K562 (cell line): ENCODE data around the gene SIRT2. TPM values are rescaled to one million over a fixed set of nuclear protein-coding genes. Genes with fewer than 3 reads are reported as not detected.

Source experiments
- ATAC-seq: fragments of 200-7000 bp; cut with Tn5 transposase; 3 replicates; pipeline ENCODE4 v1.9.1; 2020; ENCODE audit warnings: moderate library complexity
- BruUV-seq: library from RNA; stranded (reverse); fragments of 400-500 nt; replicated peaks from 2 replicates; lab custom pipeline; 2021; lab: Mats Ljungman, UMichigan
- CTCF ChIA-PET: fragments of 300-600 bp; formaldehyde crosslinking; extraction: SDS; loops from one replicate; lab custom pipeline; 2021; ENCODE audit warnings: low intra/inter-chr PET ratio; lab: Yijun Ruan, JAX
- POLR2A ChIA-PET: fragments of 300-600, 350-650 bp; sonication (Branson Sonifier 250); formaldehyde crosslinking; extraction: SDS; loops from one replicate; lab custom pipeline; 2021; ENCODE audit warnings: antibody characterized with exemption, inconsistent platforms; lab: Yijun Ruan, JAX
- DNase-seq, 4 experiments: peaks; one replicate each; pipeline versions ENCODE4 v3.0.0 to v3.0.0-alpha.2; 2011 to 2018; ENCODE audit warnings: low spot score in 3 of 4, mixed read lengths in 3 of 4; ENCODE audit errors: extremely low read depth in 1 of 4
- FAIRE-seq: peaks from 2 replicates; lab custom pipeline; 2011; peaks lifted over from hg19 to GRCh38; lab: Jason Lieb, UNC
- H2AFZ ChIP-seq: 2 replicates; pipeline ENCODE4 v1.6.0; 2011; ENCODE audit warnings: low read depth, low read length, control low read depth, inconsistent platforms
- H3K27ac ChIP-seq: fragments of 200-600 bp; 3 replicates; pipeline ENCODE4 v1.8.0; 2011; ENCODE audit warnings: low read depth, mild to moderate bottlenecking, control low read depth, inconsistent platforms, low read length, moderate library complexity, mixed read lengths; ENCODE audit errors: extremely low read depth
- H3K27me3 ChIP-seq, 2 experiments: fragments of 300-600 bp in 1 of 2; 2 replicates in 1 of 2; 3 replicates in 1 of 2; pipeline versions ENCODE4 v1.6.0 to v1.8.0; 2011; ENCODE audit warnings: inconsistent platforms in 2 of 2, low read length in 2 of 2, mild to moderate bottlenecking in 1 of 2, mixed read lengths in 1 of 2, moderate library complexity in 1 of 2; ENCODE audit not compliant: control insufficient read depth in 2 of 2, insufficient read depth in 2 of 2
- H3K36me3 ChIP-seq: fragments of 300-600 bp; 3 replicates; pipeline ENCODE4 v1.8.0; 2011; ENCODE audit warnings: mild to moderate bottlenecking, low read length, inconsistent platforms; ENCODE audit not compliant: control insufficient read depth, insufficient read depth
- H3K4me1 ChIP-seq, 2 experiments: fragments of 200-600 bp in 1 of 2; replicated peaks in 1 of 2; 2 replicates in 1 of 2; 3 replicates in 1 of 2; pipeline versions ENCODE4 v1.5.1 to v1.8.0; 2011; ENCODE audit warnings: inconsistent platforms in 2 of 2, low read length in 2 of 2, mild to moderate bottlenecking in 1 of 2, mixed read lengths in 1 of 2, moderate library complexity in 1 of 2; ENCODE audit not compliant: control insufficient read depth in 2 of 2, insufficient read depth in 2 of 2
- H3K4me2 ChIP-seq: 2 replicates; pipeline ENCODE4 v1.6.1; 2011; ENCODE audit warnings: low read length, control low read depth, inconsistent platforms, mixed read lengths; ENCODE audit not compliant: insufficient read depth
- H3K4me3 ChIP-seq: fragments of 200-600 bp; sonication (generic), shearing (Covaris generic); 2 replicates; pipeline ENCODE4 v1.5.1; 2016; ENCODE audit warnings: control low read depth, inconsistent platforms
- H3K79me2 ChIP-seq: fragments of 200-600 bp; 3 replicates; pipeline ENCODE4 v1.8.0; 2011; ENCODE audit warnings: low read length, inconsistent platforms; ENCODE audit not compliant: control insufficient read depth, insufficient read depth
- H3K9ac ChIP-seq, 2 experiments: 2 replicates each; pipeline versions ENCODE4 v1.6.0 to v1.6.1; 2011; ENCODE audit warnings: low read depth in 2 of 2, low read length in 2 of 2, control low read depth in 1 of 2, inconsistent platforms in 1 of 2, mild to moderate bottlenecking in 1 of 2, mixed read lengths in 1 of 2; ENCODE audit not compliant: insufficient read depth in 1 of 2
- H3K9me1 ChIP-seq: one replicate; pipeline ENCODE4 v1.6.0; 2011; ENCODE audit warnings: inconsistent platforms, mild to moderate bottlenecking, low read length, moderate library complexity; ENCODE audit not compliant: control insufficient read depth, insufficient read depth
- H3K9me3 ChIP-seq: replicated peaks from 2 replicates; pipeline ENCODE4 v1.5.1; 2011; ENCODE audit warnings: low read depth, low read length, inconsistent platforms; ENCODE audit not compliant: control insufficient read depth, insufficient read depth
- H4K20me1 ChIP-seq: replicated peaks from 2 replicates; pipeline ENCODE4 v1.6.1; 2011; ENCODE audit warnings: low read length, inconsistent platforms, mixed read lengths; ENCODE audit not compliant: control insufficient read depth, insufficient read depth
- CHD1 ChIP-seq: fragments of 200-600 bp; sonication (generic); IDR thresholded peaks from one replicate; pipeline ENCODE4 v1.6.1; 2012; ENCODE audit warnings: mild to moderate bottlenecking, moderate library complexity, low read length, inconsistent platforms
- ETS2 ChIP-seq: IDR thresholded peaks from 2 replicates; pipeline ENCODE4 v1.6.1; 2016; ENCODE audit warnings: borderline replicate concordance, missing genetic modification characterization, mild to moderate bottlenecking, moderate library complexity, missing compliant biosample characterization; ENCODE audit not compliant: poor library complexity, severe bottlenecking
- KAT7 ChIP-seq: sonication (generic); formaldehyde crosslinking; IDR thresholded peaks from 2 replicates; pipeline ENCODE4 v1.8.0; 2022; ENCODE audit warnings: missing genetic modification reagents, mild to moderate bottlenecking, borderline replicate concordance
- POLR3G ChIP-seq: IDR thresholded peaks from 2 replicates; pipeline ENCODE4 v1.6.1; 2011; ENCODE audit not compliant: insufficient read length, insufficient replicate concordance; ENCODE audit errors: extremely low read depth
- PRMT5 ChIP-seq: sonication (generic); formaldehyde crosslinking; IDR thresholded peaks from 2 replicates; pipeline ENCODE4 v1.5.0; 2020; ENCODE audit warnings: missing genetic modification reagents
- RBBP5 ChIP-seq: fragments of 200-600 bp; sonication (generic); IDR thresholded peaks from 2 replicates; pipeline ENCODE4 v1.6.1; 2012; ENCODE audit warnings: borderline replicate concordance, mild to moderate bottlenecking, low read length, control low read depth, inconsistent platforms; ENCODE audit not compliant: insufficient read depth, poor library complexity, severe bottlenecking
- SNIP1 ChIP-seq: fragments of 450-650 bp; IDR thresholded peaks from 2 replicates; pipeline ENCODE4 v1.7.1; 2017; ENCODE audit warnings: low read depth, mild to moderate bottlenecking
- STAT5A ChIP-seq: IDR thresholded peaks from 2 replicates; pipeline ENCODE4 v1.6.1; 2012; ENCODE audit warnings: low read length, inconsistent platforms, borderline replicate concordance
- ZC3H8 ChIP-seq: fragments of 450-650 bp; IDR thresholded peaks from 2 replicates; pipeline ENCODE4 v1.6.1; 2017
- ZFP1 ChIP-seq: fragments of 450-650 bp; formaldehyde crosslinking; IDR thresholded peaks from 2 replicates; pipeline ENCODE4 v1.4.0; 2020; ENCODE audit warnings: mild to moderate bottlenecking, mixed read lengths
- ZNF280B ChIP-seq: fragments of 250-450 bp; sonication (Bioruptor Pico); IDR thresholded peaks from 2 replicates; pipeline ENCODE4 v1.5.1; 2021; ENCODE audit warnings: mild to moderate bottlenecking
- ZNF41 ChIP-seq: fragments of 250-450 bp; sonication (Bioruptor Pico); conservative IDR thresholded peaks from 2 replicates; pipeline ENCODE4 v1.4.0; 2020; ENCODE audit warnings: mild to moderate bottlenecking
- WGBS: fragments of 100-300 bp; shearing (Covaris generic); methylation state at CpG from one replicate; pipeline ENCODE4 v1.1.6; 2016; ENCODE audit warnings: low coverage, mixed read lengths; ENCODE audit not compliant: insufficient coverage; ENCODE audit errors: missing lambda C conversion rate; 5-methylcytosine and 5-hydroxymethylcytosine counted together
- in situ Hi-C: fragments of 300-500 bp; cut with MboI; formaldehyde crosslinking; loops from 4 replicates; pipeline ENCODE4 v1.15.0; 2018; ENCODE audit warnings: inconsistent platforms, mixed read lengths
- intact Hi-C: fragments of 100-400 bp; cut with micrococcal nuclease; formaldehyde crosslinking; loops from 2 replicates; pipeline ENCODE4 v1.14.2; 2022
- polyA plus RNA-seq, 8 experiments: library from polyadenylated mRNA; depleted of rRNA in 4 of 8; stranded (reverse) in 5 of 8; unstranded in 3 of 8; fragments of >200 nt; fragmentation: Nextera tagmentation in 2 of 8; fragmentation: Illumina TruSeq in 1 of 8; extraction: Ambion mirVana in 2 of 8; extraction: Trizol in 1 of 8; gene quantifications; 2 replicates each; pipeline versions ENCODE4 v1.2.1 to v1.2.3, GENCODE V29; 2011 to 2014; ENCODE audit warnings: inconsistent platforms in 1 of 8, missing spikeins in 1 of 8
- total RNA-seq, 7 experiments: library from RNA; depleted of rRNA in 6 of 7; stranded (reverse); fragments of >200 nt in 6 of 7; fragmentation: Illumina TruSeq in 2 of 7; extraction: Trizol in 2 of 7; gene quantifications; 2 replicates each; pipeline versions ENCODE4 v1.2.1 to v1.2.3, GENCODE V29; 2011 to 2021; ENCODE audit warnings: low replicate concordance in 1 of 7

SIRT2 gene
- total and polyA plus RNA-seq, 9 of the 15 experiments (the other 6 are each of a cell fraction or from before 2014, with no cell fraction given): 2.3 to 35.2 (median 22.9) TPM

DNA sequence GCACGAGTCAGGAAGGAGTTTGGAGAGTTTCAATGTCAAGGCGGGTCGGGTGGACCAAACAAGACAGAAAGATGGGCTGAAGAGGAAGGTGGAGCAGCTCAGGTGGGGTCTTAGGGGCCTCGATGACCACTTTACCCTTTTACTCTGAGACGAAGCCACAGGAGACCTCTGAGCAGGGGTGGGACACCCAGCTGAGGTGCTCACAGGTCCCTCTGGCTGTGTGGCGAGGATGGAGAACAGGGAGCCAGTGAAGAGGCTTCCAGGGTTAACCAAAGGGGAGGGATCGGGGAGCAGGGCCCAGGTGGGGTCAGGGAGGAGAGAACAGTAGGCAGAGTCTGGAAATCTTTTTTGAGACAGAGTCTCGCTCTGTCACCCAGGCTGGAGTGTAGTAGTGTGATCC, 14.5 kb upstream of the SIRT2 start:
- POLR2A ChIA-PET: interaction anchor here (0.6 to 0.7 kb wide), 2 partner anchors 26 to 459 kb away, joined by 3 read pairs; no protein-coding TSS in a partner anchor
- no peak overlapping the region for H3K27ac ChIP-seq
- no TSS peak for BruUV-seq
- peaks cover 0 to 47% of the 10 kb centered on the region in 2 experiments; a peak in 3 of 5 replicates for H3K4me1 ChIP-seq
- H3K36me3 ChIP-seq: no peaks in the 10 kb centered on the region; the same call in 2 of the 3 replicates
- H3K9me3 ChIP-seq: no peaks in the 10 kb centered on the region
- H3K9ac ChIP-seq: no peak overlapping the region
- no peaks in the 10 kb centered on the region for H3K79me2 ChIP-seq
- TF ChIP-seq ETS2 (tag): no peak
- TF ChIP-seq STAT5A: no peak
- TF ChIP-seq PRMT5 (CRISPR knock-in tag): no peak
- TF ChIP-seq SNIP1: no peak
- no peak for TF ChIP-seq ZC3H8
- no peak for TF ChIP-seq POLR3G
- no peak for TF ChIP-seq KAT7 (CRISPR knock-in tag)
- no peak for TF ChIP-seq CHD1
- TF ChIP-seq ZNF280B: no peak
- no peak for TF ChIP-seq ZNF41 (CRISPR knock-in tag)
- no peak for TF ChIP-seq ZFP1 (CRISPR knock-in tag)
- no peak for TF ChIP-seq RBBP5
- TF ChIP-seq, all 486 proteins: peak for 0
- H3K27me3 ChIP-seq: no peaks in the 10 kb centered on the region
- no peak for DNase-seq
- H3K9me1 ChIP-seq: no peaks in the 10 kb centered on the region
- H3K4me3 ChIP-seq: no peak overlapping the region
- ATAC-seq: no peak
- H2AFZ ChIP-seq: no peak overlapping the region
- 72% methylated on average over 8 of the region's 8 CpGs for WGBS
- CTCF ChIA-PET: interaction anchor here (0.6 kb wide), 1 partner anchor 65 kb away, joined by 3 read pairs; no protein-coding TSS in a partner anchor
- intact Hi-C loops: no loop called here
- no peak overlapping the region for H3K4me2 ChIP-seq
- FAIRE-seq: no peak
- in situ Hi-C loops: no loop called here
- H4K20me1 ChIP-seq: no peaks in the 10 kb centered on the region
